Fibroblast of upper back skin (primary cell): ENCODE data around the gene IDNK.

ENCODE experiments used
- DNase-seq: peaks from one replicate; pipeline ENCODE4 v3.0.0-alpha.2; 2013

The IDNK gene

DNA sequence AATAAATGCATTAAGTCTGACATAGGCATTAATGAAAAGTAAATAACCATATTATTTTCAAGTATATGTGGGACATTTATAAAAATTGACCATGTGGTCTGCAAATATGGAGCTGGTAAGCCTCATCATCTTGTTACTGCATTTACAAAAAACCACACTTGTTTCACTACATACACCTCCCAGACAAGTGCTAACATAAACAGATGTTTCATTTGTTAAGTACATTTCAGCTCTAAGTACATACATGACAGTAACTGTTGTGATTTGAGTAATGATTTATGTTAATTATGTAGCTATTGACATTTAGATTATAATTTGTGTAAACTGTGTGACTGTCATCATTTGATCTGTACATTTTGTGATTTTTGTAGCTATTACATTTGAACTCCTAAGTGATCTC, 13.9 kb downstream of the IDNK start:
- DNase-seq = no peak

DNA sequence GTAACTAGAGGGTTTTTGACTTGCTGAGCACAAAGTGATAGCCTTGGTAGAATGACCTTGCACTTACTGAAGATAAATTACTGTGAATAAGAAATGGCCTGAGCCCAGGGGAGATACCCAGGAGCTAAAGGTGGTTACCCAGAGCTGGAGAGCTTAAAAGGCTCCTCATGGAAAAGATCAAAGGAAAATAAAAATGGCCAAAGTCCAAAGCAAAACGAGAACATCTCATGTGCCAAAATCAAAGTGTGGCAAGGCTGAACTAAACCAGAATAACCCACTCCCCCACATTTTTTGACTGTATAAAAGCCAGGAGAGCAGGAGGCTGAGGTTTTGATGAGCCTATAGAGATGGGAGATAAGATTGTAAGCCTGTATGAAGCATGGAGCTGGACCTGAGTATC, 14.4 kb downstream of the IDNK start:
- no peak for DNase-seq

DNA sequence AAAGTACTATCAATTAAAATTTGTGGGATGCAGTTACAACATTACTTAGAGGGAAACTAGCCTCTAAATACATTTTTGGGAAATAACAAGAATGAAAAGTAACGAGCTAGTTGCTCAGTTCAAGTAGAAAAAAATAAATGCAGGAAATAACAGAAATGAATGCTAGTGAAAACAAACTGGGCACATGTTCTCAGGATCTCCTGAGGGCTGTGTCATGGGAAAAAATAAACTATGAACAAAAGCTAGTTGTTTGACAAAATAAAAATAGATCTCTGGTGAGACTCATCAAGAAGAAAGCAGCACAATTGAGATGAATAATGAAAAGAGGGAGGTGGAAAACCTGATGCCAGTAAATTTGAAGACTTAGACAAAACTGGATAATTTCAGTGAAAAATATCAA, 16.3 kb downstream of the IDNK start:
- DNase-seq = no peak

DNA sequence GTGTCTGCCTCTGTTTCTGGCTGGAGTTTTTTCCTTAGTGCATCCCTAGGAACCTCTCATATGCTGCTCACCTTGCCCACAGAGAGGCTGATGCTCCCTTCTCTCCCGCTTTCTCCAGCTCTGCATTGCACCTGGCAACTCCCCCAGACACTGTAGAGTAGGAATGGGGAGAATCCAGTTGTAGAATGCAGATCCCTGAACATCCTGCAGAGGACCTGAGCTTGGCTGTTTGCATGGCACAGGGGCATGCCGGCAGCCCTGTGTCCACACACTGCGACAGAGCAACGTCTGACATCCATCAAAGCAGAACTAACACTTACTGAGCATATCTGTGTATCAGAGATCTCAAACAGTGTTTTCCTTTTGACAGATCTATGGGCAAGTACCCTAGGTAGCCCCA, 19.9 kb downstream of the IDNK start:
- no peak for DNase-seq

DNA sequence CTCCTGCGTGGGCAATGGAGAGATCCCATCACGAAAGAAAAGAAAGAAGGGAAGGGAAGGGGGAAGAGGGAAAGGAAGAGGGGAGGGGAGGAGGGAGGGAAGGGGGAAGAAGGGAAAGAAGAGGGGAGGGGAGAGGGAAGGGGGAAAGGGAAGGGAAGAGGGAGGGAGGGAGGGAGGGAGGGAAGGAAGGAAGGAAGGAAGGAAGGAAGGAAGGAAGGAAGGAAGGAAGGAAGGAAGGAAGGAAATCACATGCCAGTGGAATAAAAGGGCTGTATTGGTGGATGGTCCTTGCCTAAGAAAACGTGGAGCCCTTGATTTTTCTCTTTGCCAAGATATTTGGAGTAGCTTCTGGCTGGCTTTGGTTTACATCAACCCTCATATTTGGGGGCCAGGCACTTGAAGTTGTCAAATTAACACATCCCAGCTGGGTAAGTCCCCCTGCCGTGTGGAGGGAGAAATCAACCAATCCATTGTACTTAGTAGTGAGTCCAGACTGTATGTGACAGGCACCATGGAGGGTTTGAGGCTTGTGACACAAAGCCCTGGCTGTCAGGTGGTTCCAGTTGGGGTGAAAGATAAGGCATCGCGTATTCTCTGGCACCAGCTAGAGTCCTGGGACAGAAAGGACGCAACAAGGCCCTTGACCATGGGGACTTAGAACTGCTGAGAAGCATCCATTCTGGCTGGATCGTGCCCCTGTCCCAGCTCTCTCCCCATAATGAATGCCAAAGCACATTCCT, 23.7 kb downstream of the IDNK start:
- no peak for DNase-seq

DNA sequence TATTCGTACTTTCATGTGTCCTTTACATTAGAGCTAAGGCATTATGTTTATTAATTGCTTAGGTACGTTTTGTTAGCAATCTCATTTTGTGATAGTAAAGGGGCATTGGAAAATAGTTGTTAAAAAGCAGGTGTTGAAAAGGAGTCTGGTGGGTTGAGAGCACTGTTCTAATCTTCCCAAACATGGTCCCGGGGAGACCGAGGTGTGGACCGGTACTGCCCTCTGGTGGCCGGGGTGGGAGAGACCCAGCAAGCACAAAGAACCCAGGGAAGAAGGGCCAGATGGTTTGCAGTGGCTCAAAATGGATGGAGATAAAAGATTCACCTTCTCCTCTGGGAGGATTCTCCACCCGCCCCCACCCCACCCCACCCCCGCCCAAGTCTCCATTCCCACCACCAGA, 26.1 kb downstream of the IDNK start:
- DNase-seq = peak; percentile 34

DNA sequence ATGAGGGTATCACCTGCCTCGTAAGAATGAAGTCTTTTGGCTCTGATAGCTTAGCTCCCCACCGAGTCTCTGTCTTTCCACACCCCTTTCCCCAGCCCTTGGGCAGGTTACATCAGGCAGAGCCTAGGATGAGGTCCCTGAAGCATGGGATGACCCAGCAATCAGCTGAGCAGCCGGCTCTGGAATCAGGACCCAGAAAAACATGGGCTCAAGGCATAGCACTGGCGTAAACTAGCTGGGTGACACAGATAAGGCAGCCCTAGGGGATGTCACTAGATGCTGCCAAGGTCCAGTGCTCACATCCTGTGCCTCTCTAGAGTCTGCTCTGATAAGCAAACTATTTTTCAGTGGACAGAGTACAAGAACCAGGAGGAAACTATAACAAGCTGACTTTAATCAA, 26.6 kb downstream of the IDNK start:
- DNase-seq = no peak

DNA sequence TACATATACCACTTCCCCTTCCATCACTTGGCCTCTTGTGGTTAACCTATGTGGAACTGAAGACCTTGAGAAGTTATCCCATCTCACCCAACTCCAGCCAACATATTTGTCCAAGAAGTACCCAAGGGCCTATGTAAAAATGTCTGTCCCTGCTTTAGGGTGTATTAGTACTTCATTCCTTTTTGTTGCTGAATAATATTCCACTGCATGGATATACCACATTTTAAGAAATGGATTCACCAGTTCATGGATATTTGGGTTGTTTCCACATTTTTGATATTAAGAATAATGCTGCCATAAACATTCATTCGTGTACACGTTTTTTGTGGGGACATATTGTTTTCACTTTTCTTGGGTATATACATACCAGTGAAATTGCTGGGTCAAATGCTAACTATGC, 28.6 kb downstream of the IDNK start:
- no peak for DNase-seq

DNA sequence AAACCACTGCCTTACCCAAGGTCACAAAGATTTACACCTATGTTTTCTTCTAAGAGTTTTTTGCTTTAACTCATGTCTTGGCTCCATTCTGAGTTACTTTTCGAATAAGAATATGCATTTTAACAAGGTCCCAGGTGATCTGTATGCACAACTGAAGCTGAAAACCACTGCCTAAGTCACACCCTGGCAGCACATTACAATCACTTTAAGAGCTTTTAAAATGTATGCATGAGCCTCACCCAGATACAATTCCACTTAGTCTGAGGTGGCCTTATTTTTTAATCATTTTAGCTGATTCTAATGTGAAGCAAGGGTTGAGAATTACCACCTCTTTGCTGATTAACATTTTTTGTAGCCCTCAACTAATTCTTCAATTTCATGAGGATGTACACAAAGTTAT, 29.5 kb downstream of the IDNK start:
- DNase-seq = no peak

DNA sequence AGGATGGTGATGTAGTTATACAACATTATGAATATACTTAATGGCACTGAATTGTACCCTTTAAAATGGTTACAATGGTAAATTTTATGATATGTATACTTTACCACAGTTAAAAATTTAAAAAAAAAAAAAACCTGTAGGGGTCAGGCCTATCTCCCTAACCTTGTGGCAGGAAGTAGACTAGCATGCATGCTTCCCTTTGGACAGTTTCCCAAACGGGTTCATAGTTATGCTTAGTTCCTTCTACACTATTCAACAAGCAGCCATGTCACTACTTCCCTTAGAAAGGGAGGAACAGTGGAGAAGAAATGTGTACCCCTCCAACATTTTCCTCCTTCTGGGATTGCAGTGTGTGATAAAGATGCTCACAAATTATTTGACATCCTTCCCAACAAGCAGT, 32.5 kb downstream of the IDNK start:
- DNase-seq = no peak

DNA sequence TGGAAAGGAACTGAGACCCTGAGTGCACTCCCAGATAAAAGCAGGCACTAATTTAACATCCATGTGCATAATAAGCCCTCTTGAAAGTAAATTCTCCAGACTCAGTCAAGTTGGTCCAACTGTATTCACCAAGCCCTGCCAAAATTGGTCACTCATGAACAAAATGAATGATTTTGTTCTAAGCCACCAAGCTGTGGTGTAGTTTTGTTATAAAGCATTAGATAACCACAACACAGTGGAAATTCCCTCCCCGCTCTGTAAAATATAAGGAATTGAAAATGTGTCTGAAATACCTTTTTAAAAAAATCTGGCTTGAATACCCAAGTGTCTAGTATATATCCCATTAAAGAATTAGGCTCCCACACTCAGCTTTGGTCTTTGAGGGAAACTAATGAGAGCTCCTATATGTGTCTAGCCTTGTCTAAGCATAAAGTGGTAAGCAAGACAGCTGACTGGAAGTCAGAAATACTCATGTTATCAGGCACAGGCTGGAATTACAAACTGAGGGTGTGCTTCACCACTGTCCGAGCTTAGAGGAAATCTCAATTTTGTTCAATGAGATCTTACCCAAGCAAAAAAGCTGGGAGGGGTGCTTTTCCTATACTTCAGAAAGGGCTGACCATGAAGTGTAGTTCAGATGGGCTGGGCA, 33.2 kb downstream of the IDNK start:
- no peak for DNase-seq

DNA sequence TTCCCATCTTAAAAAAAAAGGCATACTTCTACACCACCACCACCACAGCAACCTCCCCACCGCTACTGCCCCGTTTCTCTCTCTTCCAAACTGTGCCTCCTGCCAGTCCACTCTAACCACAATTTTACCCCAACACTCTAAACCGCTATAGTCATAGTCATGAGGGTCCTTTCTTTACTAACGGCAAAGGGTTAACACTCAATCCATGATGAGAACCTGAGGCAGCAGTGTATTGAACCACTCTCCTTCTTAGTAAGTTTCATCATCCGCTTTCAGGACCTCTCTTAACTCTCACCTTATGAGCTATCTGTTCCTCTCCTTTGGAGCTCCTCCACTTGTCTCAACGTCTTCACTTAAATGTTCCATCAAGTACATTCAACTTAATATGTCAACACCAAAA, 34.0 kb downstream of the IDNK start:
- no peak for DNase-seq

DNA sequence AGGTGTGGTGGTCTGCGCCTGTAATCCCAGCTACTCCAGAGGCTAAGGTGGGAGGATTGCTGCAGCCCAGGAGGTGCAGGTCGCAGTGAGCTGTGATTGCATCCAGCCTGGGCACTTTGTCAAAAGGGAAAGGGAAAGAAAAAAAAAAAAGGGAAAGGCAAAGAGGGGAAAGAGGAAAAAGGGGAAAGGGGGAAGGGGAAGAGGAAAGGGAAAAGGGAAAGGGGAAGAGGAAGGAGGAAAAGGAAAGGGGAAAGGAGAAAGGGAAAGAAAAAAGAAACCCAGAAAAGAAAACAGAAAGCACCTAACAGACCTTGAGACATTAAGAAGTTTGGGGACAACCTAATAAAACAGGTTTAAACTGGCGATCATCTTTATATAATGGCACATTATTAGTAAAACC, 40.0 kb downstream of the IDNK start:
- DNase-seq = no peak

DNA sequence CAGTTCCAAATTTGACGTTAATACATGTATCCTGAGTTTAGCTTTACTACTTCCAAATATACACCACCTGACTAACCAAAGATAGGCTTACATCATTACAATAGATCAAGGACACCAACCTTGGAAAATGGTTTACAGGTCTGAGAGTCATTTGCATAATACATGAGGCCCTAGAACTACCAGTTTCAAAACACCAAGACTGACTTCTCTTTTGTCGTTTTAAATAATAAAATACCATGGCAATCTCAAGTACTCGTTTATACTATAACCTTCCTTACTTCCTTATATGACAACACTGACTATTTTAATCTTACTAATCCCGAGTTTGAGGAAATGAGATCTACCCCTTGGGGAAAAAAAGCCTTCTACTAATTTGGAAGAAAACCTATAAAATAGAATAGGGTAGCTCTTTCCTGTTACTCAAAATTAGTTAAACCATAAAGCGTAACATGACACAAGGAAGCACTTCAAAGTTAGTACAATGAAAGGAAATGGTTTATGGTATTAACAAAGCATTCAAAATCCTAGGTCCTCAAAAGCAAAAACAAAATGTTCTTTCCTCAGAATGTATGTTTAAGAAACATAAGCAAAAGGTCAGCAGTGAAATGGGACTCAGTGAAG, 42.7 kb downstream of the IDNK start:
- DNase-seq = no peak

DNA sequence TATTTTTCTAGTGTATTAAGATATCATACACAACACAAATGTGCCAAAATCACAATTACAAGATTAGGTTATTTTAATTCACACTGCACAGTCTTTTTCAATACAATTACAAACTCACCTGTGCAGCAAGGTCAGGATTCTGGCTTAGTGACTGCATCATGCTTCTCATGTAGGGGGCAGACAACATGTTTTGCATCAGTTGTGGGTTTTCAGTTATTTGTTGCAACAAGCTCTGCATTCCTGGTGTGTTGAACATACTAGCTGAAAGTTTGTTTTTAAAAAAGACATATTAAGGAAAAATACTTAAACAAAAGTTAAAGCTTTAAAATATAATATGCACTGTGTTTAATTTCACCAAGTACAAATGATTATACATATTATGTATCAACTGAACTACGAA, 46.1 kb downstream of the IDNK start:
- no peak for DNase-seq

DNA sequence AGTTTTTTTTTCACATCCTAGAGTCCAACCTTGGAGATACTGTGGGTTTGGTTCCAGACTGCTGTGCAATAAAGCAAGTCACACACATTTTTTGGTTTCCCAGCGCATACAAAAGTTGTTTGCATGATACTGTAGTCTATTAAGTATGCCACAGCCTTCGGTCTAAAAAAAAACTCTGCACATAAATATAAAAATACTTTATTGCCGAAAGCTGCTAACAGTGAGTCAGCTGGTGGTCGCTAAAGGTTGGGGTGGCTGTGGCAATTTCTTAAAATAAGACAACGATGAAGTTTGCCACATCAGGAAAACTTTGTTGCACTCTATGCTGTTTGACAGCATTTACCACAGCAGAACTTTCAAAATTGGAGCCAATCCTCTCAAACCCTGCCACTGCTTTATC, 47.4 kb downstream of the IDNK start:
- no peak for DNase-seq

DNA sequence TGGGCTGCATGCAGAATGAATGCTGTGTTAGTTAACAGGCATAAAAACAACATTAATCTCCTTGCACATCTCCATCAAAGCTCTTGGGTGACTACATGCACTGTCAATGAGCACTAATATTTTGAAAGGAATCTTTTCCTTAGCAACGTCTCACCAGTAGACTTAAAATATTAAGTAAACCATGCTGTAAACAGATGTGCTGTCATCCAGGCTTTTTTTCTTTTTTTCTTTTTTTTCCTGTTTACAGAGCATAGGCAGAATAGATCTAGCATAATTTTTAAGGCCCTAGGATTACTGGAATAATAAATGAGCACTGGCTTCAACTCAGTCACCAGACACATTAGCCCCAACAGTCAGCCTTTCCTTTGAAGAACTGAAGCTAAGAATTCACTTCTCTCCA, 48.5 kb downstream of the IDNK start:
- DNase-seq = no peak

DNA sequence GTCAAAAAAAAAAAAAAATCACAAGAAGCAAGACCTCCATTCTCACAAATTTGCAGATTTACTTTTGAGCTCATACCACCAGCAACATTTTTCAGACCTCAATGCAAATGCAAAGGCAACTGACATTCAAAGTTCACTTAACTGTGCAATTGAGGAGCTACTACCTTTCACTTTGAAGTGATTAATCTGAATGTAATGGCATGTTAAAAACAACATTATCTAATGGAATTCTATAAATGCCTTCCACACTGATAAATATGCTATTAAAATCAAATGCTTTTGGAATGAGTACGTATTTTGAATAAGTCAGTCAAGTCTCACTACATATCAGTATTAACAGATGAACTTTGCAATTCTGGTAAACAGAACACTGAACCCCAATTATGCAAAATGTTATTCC, 52.5 kb downstream of the IDNK start:
- no peak for DNase-seq

DNA sequence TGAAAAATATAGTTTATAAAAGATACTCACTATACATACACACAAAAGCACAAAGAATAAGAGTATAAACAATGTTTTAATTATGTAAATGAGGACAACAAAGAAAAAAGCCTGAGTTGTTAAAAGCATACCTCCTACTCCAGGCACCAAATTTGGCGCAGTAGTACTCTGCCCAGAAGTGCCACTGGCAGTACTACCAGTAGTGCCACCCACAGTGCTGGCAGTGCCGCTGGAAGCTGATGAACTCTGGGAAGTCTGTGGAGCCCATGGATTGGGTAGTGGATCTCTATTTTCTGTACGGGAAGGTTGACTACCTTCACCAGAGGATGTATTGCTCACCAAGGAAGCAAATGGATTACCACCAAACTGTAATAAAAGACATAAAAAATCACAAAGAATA, 54.7 kb downstream of the IDNK start:
- no peak for DNase-seq

DNA sequence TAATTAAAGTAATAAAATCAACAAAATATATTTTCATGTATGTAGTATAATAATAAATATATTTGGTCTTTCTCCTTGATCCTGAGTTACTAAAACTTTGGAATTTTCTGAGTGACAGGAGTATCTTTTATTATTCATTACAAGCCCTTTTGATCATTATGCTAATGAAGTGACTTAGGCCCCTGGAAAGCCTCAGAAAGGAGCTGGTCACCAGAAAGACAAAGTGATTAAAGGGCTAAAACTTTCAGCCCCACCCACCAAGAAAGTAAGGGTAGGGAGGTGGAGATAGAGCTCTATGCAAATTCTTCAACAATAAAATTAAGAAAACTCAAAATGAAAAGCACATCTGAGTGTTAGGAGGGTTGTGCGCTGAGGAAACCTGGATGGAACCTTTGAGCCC, 57.3 kb downstream of the IDNK start:
- DNase-seq = no peak

DNA sequence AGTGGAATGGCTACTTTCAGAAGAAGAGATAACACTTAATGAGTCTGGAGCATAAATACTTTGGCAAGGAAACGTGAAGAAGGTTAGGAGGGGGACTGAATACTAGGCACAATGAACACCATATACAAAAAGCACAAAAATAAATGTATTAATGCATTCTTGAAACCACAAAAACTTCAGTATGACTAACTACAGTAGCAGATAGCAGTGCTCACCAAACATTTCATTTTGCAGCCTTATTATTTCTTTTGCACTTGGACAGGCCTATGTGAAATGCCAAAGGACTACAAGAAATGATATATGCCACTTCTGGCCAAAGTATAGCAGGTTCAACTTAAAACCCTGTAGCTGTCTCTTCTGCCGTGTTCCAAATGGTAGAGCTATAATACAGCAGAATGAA, 58.5 kb downstream of the IDNK start:
- DNase-seq = no peak

DNA sequence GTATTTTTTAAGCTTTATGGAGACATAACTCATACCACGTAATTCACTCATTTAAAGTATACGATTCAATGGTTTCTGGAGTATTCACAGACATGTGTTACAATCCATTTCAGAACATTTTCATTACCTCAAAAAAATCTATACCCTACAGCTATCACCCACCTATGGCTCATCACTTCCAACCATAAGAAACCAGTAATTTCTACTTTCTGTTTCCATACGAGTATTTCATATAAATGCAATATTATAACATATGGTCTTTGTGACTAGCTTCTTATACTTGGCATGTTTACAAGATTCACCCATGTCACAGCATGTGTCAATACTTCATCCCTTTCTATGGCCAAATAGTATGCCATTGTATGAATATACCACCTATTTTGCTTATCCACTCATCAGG, 66.0 kb downstream of the IDNK start:
- no peak for DNase-seq

DNA sequence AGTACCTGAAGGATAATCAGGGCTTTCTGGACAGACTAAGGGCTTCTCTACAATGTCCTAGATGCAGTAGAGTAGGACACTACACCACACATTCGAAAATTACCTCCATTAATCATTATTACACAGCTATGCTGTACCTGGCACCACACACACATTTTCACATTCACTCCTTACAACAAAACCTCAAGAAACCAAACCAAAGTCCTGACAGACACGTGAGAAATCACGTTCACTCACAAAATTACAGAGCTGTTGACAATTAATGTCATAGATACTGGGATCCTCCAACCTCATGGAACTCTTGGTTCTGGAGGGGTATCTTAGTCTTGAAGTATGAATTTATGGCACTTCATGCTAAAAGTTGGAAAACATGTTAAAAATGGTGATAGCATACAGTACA, 68.5 kb downstream of the IDNK start:
- no peak for DNase-seq
